GM12891 (cell line): ENCODE data around the gene WHRN.

ENCODE experiments used
- DNase-seq: peaks from one replicate; pipeline ENCODE4 v3.0.0; 2011; ENCODE audit warnings: low spot score; ENCODE audit not compliant: insufficient read length
- FAIRE-seq: peaks from 2 replicates; lab custom pipeline; 2011; peaks lifted over from hg19 to GRCh38; lab: Jason Lieb, UNC
- PAX5 ChIP-seq: IDR thresholded peaks from 2 replicates; pipeline ENCODE4 v1.6.1; 2011; ENCODE audit warnings: low read length, moderate library complexity, mild to moderate bottlenecking; ENCODE audit not compliant: insufficient read depth, severe bottlenecking
- POLR2A ChIP-seq: IDR thresholded peaks from 2 replicates; pipeline ENCODE4 v1.6.1; 2011; ENCODE audit warnings: low read depth, low read length, control low read depth
- POLR2AphosphoS5 ChIP-seq: IDR thresholded peaks from 2 replicates; pipeline ENCODE4 v1.6.1; 2011; ENCODE audit warnings: low read depth, low read length, control low read depth
- POU2F2 ChIP-seq: IDR thresholded peaks from 2 replicates; pipeline ENCODE4 v1.6.1; 2011; ENCODE audit warnings: low read depth, mild to moderate bottlenecking, control low read depth, low read length, moderate library complexity
- SPI1 ChIP-seq: IDR thresholded peaks from 2 replicates; pipeline ENCODE4 v1.6.1; 2011; ENCODE audit warnings: low read depth, low read length, control low read depth
- TAF1 ChIP-seq: IDR thresholded peaks from 2 replicates; pipeline ENCODE4 v1.6.1; 2011; ENCODE audit warnings: low read depth, low read length, control low read depth

WHRN gene

DNA sequence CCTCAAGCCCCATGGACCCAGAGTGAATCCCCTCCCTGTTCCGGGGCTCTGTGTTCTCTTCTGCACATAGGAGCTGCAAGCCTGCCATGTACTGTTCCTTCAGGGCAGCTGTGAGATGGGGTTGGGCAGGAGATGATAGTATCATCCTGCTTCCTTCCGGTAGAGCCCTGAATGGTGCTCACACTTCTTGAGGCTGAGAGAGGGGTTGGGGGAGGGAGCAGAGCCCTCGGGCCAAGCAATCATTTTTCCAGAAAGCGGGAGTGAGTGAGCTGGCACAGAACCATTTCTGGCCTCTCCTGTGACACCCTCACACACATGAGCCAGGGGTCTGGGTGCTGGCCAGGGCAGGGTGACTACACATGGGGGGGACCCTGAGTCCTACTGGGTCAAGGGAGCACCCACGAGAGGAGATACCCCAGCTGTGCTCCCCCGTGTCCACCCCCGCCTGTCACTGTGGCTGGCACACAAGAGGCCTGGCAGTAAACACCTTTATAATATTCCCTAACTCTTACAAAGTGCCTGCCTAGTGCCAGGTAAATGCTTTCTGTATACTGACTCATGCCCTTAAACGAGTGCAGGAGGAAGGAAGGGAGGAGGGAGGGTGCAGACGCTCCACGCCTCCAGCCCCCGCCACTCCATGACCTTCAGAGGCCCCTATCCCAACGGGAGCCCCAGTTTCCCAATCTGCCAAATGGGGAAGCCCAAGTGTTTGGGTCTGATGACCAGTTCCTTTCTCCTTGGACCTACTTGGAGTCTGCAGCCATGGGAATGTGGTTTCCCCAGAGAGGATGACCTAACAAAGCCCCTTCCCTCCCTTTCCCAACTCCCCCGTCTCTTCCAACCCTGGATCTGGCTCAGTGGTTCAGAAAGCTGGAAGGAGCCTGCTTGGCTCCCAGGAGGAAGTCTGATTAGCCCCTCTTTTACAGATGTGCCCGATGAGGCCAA lies 133.0 kb downstream of the WHRN start:
- DNase-seq (no peak), FAIRE-seq (no peak)
- TF ChIP-seq POLR2A (0 out of 2 replicates have a peak, but pooled peaks have one; percentile 39), TAF1 (no peak), SPI1 (0 out of 2 replicates have a peak, but pooled peaks have one; percentile 15)

- no peak for DNase-seq
- no peak for TF ChIP-seq TAF1
- FAIRE-seq, result peak; percentile 79
These were observed 133.8 kb downstream of the WHRN start for GRCh38 chr9:114371343-114371944.

DNA sequence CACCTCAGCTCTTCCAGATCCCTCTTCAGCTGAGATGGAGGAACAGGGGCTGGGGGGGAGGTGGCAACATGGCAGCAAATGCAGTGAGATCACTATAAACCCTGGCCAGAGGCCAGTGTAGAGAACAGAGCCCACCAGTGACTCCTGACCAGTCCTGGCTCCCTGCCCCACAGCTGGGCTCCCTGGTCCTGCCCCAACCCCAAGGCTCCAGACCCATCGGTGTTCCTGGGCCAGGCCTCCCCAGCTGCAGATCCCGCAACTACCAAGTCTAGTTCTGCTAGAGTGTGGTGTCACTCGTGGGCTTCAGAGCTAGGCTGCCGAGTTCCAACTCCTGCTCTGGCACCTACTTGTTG lies 134.3 kb downstream of the WHRN start:
- FAIRE-seq (no peak), DNase-seq (no peak)
- TF ChIP-seq SPI1 (no peak), TAF1 (no peak), POLR2A (no peak), POLR2AphosphoS5 (no peak), POU2F2 (no peak), PAX5 (no peak)

DNA sequence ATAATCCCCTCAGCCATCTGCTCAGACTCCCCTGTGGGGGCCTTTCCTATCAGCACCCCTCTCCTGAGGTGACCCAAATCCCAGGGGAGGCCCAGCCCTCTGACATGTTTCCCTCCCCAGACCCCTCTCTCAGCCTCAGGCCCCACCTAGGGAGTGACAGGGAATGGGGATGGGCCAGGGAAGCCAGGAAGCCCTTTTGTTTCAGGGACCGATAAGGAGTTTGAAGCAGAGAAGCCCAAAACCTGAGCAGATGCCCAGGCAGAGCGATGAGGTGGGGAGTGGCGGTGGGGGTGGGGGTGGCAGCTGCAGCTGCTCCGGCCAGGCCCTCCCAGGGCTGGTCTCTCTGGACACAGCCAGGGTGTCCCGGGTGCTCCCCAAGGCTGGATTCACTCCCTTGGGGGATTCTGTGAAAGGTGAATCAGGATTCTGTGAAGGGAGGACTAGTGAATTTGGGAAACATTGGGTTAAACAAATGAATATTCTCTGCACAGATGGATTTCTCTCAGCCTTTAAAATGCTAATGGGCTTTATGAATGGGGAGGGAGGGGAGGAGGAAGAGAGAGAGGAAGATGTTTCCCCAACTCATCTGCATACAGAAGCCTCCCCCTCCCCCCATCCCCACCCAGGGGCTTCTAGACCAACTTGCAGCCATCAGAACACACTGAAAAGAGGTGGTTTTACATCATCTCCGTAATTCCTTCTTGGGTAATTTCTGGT lies 134.9 kb downstream of the WHRN start:
- peak; percentile 28 for FAIRE-seq
- DNase-seq, result no peak
- TF ChIP-seq TAF1, result no peak
- no peak for TF ChIP-seq POLR2AphosphoS5
- no peak for TF ChIP-seq SPI1
- no peak for TF ChIP-seq POLR2A
- TF ChIP-seq POU2F2, result no peak
- TF ChIP-seq PAX5, result no peak

GRCh38 chr9:114369216-114370130 lies 135.8 kb downstream of the WHRN start:
- no peak for DNase-seq
- peak; percentile 80 for FAIRE-seq
- TF ChIP-seq POU2F2 (no peak), POLR2AphosphoS5 (no peak), PAX5 (no peak)

- FAIRE-seq, result peak; percentile 82
- no peak for DNase-seq
- TF ChIP-seq POLR2A (0 out of 2 replicates have a peak, but pooled peaks have one; percentile 13), TAF1 (no peak)
These were observed 137.3 kb downstream of the WHRN start for GRCh38 chr9:114367772-114368569.

- TF ChIP-seq TAF1, result no peak
- no peak for TF ChIP-seq PAX5
- no peak for TF ChIP-seq SPI1
- TF ChIP-seq POU2F2, result no peak
- TF ChIP-seq POLR2AphosphoS5, result no peak
- no peak for FAIRE-seq
- DNase-seq, result no peak
These were observed 137.9 kb downstream of the WHRN start for GRCh38 chr9:114367366-114367765.

- DNase-seq, result no peak
- FAIRE-seq, result peak; percentile 91
- TF ChIP-seq POLR2A (no peak), SPI1 (peak; percentile 92)
These were observed 138.7 kb downstream of the WHRN start for GRCh38 chr9:114366334-114367128.
